ENCODE results near the gene ADAMTS6.
"Not testable (repeated sequence)": the region's sequence is repeated elsewhere in the genome, so short reads cannot be mapped to it uniquely, and the experiment has no call there.

The ADAMTS6 gene

DNA sequence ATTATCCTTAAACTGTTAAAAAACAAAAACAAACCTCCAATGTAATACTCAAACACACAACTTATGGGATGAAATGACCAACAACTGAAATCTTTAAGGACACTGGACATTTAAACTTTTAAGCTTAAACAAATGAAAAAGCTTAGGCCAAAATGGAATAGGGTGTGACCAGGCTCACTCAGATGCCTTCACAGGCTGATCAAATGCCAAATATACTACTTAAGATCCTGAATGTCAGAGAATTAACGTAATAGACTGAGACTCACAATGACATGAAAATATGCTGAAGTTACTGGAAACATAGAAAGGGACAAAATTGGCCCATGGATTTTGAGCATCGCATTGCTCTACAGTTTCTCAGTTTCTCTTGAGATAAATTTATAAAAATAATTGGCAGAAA is 286.8 kb downstream of the ADAMTS6 start:
- no peak overlapping the region for H3K4me3 ChIP-seq (ENCODE audit: low read length)
- no peaks in the 10 kb centered on the region for H3K36me3 ChIP-seq (ENCODE audit: control insufficient read depth, insufficient read depth, low read length, severe bottlenecking)
- no peak for DNase-seq (ENCODE audit: low read depth)
- no peaks in the 10 kb centered on the region for H3K27me3 ChIP-seq (replicated peaks; ENCODE audit: control insufficient read depth, insufficient read depth, low read length)
- no peaks in the 10 kb centered on the region for H3K9me3 ChIP-seq (ENCODE audit: control insufficient read depth, low read length)
- peaks cover 34% of the 10 kb centered on the region for H3K4me1 ChIP-seq (ENCODE audit: control insufficient read depth, insufficient read depth, low read length)
- no peak overlapping the region for H3K9ac ChIP-seq (ENCODE audit: low read length)

DNA sequence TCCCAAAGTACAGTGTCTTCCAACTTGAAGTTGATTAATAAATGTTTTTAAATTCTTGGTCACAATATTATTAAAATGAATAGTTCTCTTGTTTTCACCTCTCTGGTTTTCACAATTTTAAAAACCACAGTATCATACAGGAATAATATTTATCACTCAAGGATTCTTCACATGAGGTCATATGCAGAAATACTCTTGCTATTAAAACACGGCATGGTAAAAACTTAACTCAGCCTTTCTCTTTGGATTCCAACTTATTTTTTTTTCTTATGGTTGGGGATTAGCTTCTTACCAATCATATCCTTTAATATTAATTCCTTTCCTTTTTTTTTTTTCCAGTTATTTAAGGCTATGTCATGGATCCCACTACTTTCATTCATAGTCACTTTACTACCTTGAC is 289.4 kb downstream of the ADAMTS6 start:
- no peak for DNase-seq (ENCODE audit: low read depth)
- Histone ChIP-seq H3K27me3 (replicated peaks; ENCODE audit: control insufficient read depth, insufficient read depth, low read length) (no peaks in the 10 kb centered on the region), H3K4me1 (ENCODE audit: control insufficient read depth, insufficient read depth, low read length) (peaks cover 25% of the 10 kb centered on the region)

DNA sequence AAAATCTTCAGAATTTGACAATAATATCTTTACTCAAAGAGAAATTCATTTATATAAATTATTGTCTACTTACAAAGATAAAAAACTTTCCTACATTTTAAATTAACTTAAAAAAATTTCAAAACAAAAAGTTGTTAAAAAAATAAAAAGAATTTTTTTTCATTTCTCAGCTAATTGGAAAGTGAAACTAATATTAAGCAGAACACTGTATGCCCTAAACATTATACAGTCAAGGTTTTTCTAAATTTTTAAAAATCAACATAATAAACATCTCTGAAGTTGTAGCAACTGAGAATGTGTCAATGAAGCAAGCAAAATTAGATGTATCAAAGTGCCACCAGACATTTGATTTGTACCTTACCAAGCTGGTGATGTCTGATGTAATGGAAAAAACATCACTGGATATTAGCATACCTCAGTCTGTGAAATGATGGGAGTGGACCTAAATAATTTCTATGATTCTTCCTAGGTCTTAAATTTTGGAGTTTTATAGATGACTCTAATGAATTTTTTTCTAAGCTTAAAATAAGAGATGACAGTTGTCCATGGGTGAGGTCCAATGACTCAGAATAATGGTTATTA is 290.1 kb downstream of the ADAMTS6 start:
- no peak for DNase-seq (ENCODE audit: low read depth)
- H3K9ac ChIP-seq (ENCODE audit: low read length) = peak overlapping the region; percentile 75
- peaks cover 25% of the 10 kb centered on the region for H3K4me1 ChIP-seq (ENCODE audit: control insufficient read depth, insufficient read depth, low read length)
- peak overlapping the region; percentile 62 for H3K4me3 ChIP-seq (ENCODE audit: low read length)
- no peaks in the 10 kb centered on the region for H3K36me3 ChIP-seq (ENCODE audit: control insufficient read depth, insufficient read depth, low read length, severe bottlenecking)
- no peaks in the 10 kb centered on the region for H3K27me3 ChIP-seq (replicated peaks; ENCODE audit: control insufficient read depth, insufficient read depth, low read length)
- no peaks in the 10 kb centered on the region for H3K9me3 ChIP-seq (ENCODE audit: control insufficient read depth, low read length)

More for the DNA sequence above, 289.4 kb downstream of the ADAMTS6 start:
- Histone ChIP-seq H3K4me3 (ENCODE audit: low read length) (no peak overlapping the region), H3K36me3 (ENCODE audit: control insufficient read depth, insufficient read depth, low read length, severe bottlenecking) (no peaks in the 10 kb centered on the region), H3K9ac (ENCODE audit: low read length) (no peak overlapping the region), H3K9me3 (ENCODE audit: control insufficient read depth, low read length) (no peaks in the 10 kb centered on the region)

DNA sequence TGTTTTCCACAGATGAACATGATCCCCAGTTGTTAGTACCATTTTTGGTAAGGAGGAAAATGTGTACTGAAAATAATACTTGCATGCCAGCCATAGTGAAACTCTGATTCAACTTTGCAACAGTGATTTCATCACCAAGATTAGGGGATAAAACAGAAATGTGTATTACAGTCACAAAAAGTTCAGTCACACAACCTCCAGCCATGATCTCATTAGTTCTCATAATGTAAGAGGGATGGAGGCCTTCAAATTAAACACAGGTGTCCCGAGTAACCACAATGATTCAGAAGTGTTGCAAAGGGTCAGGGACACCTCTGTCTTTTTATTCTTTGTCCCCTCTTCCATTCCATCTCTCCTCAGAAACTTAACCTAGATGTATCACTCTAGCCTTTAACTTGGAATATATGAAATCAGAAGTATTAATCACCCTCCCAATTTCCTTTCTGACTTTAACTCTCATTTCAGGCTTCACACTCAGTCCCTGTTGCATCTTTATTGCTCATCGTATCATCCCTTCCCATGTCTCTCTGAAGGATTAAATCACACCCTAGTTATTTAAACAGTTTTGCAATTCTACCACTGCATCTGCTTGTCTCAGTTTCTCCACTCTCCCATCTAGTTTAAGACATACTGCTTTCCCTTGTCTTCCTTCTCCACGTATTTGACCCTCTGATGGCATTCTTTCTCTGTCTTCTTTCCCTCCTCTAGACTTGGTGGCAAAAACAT is 291.2 kb downstream of the ADAMTS6 start:
- Histone ChIP-seq H3K4me1 (ENCODE audit: control insufficient read depth, insufficient read depth, low read length) (peaks cover 25% of the 10 kb centered on the region), H3K36me3 (ENCODE audit: control insufficient read depth, insufficient read depth, low read length, severe bottlenecking) (no peaks in the 10 kb centered on the region), H3K9ac (ENCODE audit: low read length) (peak overlapping the region; percentile 75), H3K9me3 (ENCODE audit: control insufficient read depth, low read length) (no peaks in the 10 kb centered on the region), H3K27me3 (replicated peaks; ENCODE audit: control insufficient read depth, insufficient read depth, low read length) (no peaks in the 10 kb centered on the region), H3K4me3 (ENCODE audit: low read length) (peak overlapping the region; percentile 62)
- peak; percentile 97 for DNase-seq (ENCODE audit: low read depth)

DNA sequence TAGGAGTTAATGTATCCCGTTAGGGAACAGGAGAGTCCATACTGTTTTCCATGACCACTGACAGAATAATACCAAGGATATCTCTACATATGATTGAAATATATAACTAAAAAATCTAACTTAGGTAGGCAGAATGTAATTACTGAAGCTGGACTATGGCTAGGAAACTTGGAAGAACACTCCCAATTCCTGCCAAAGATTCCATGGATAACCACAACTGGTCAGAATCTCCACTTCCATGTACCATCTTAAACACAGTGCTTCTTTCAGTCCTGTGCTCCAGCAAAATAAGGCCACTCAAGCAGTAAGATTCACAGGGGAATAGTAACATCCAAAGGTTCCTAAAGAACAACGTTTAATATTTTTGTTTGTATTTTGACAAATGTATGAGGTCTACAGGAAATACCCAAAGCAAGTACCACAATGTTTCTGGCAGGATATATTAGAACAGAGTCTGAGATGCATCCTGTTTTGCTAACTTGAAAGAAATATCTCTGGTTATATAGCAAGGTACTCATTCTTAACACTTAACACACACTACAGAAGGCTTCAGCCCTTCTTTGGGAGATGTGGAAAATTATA is 295.0 kb downstream of the ADAMTS6 start:
- Histone ChIP-seq H3K4me1 (ENCODE audit: control insufficient read depth, insufficient read depth, low read length) (peaks cover 24% of the 10 kb centered on the region), H3K4me3 (ENCODE audit: low read length) (no peak overlapping the region), H3K9ac (ENCODE audit: low read length) (no peak overlapping the region), H3K9me3 (ENCODE audit: control insufficient read depth, low read length) (no peaks in the 10 kb centered on the region), H3K36me3 (ENCODE audit: control insufficient read depth, insufficient read depth, low read length, severe bottlenecking) (no peaks in the 10 kb centered on the region), H3K27me3 (replicated peaks; ENCODE audit: control insufficient read depth, insufficient read depth, low read length) (no peaks in the 10 kb centered on the region)
- DNase-seq (ENCODE audit: low read depth) = no peak

DNA sequence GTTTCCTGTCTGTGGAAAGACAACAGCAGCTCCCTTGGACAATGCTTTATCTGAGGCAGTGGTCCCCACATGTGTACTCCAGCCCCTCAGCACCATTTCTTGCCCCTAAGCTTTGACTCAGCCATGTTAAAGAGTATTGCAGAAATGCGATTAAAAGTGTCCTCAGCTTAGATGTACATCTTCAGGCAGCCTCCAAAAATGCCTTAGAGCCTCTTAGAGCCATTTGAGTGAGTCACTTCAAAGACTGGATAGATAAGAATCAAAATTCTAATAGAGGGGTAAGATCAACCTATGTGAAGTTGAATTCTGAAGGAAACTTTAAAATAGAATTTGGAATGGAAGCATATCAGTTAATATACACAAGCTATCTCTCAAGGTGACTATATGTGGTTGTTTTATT is 296.3 kb downstream of the ADAMTS6 start:
- H3K4me1 ChIP-seq (ENCODE audit: control insufficient read depth, insufficient read depth, low read length) = peaks cover 14% of the 10 kb centered on the region
- no peaks in the 10 kb centered on the region for H3K27me3 ChIP-seq (replicated peaks; ENCODE audit: control insufficient read depth, insufficient read depth, low read length)
- no peaks in the 10 kb centered on the region for H3K9me3 ChIP-seq (ENCODE audit: control insufficient read depth, low read length)
- DNase-seq (ENCODE audit: low read depth) = no peak
- no peak overlapping the region for H3K4me3 ChIP-seq (ENCODE audit: low read length)
- H3K9ac ChIP-seq (ENCODE audit: low read length) = no peak overlapping the region
- no peaks in the 10 kb centered on the region for H3K36me3 ChIP-seq (ENCODE audit: control insufficient read depth, insufficient read depth, low read length, severe bottlenecking)

DNA sequence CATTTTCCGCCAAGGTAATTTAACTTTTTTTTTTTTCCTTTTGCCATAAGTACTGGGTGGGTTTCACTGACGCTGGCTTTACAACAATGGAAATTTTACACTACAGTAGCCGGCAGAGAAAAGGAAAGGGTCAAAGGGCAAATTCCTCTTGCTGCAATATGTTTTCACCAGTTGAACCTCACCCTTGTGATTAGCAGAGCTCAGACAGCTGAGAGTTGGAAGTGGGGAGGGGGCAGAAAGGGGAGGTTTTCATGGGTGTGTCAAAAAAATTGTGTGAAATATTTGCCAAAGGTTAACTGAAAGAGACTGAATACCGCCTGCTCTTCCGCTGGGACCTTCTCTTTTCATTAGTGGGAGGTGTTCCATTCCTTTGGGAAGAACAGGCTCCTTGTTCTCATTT is 296.9 kb downstream of the ADAMTS6 start:
- H3K4me3 ChIP-seq (ENCODE audit: low read length) = no peak overlapping the region

DNA sequence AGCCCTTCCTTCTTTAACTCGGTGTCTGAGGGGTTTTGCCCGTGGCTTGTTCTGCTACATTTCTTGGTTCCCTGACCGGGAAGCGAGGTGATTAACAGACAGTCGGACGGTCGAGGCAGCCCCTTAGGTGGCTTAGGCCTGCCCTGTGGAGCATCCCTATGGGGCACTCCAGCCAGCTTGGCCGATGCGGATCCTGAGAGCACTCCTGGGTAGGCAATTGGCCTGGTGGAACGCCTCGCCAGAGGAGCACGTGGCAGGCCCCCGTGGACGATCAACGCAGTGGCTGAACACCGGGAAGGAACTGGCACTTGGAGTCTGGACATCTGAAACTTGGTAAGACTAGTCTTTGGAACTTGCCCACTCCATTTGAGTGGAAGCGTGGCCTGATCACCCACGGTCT is 307.5 kb downstream of the ADAMTS6 start:
- H3K9ac ChIP-seq (ENCODE audit: low read length); H3K27me3 ChIP-seq (replicated peaks; ENCODE audit: control insufficient read depth, insufficient read depth, low read length); DNase-seq (ENCODE audit: low read depth); H3K4me3 ChIP-seq (ENCODE audit: low read length); H3K9me3 ChIP-seq (ENCODE audit: control insufficient read depth, low read length); H3K36me3 ChIP-seq (ENCODE audit: control insufficient read depth, insufficient read depth, low read length, severe bottlenecking); H3K4me1 ChIP-seq (ENCODE audit: control insufficient read depth, insufficient read depth, low read length): not testable (repeated sequence)

More for the DNA sequence above, 296.9 kb downstream of the ADAMTS6 start:
- Histone ChIP-seq H3K4me1 (ENCODE audit: control insufficient read depth, insufficient read depth, low read length) (peaks cover 8% of the 10 kb centered on the region), H3K9me3 (ENCODE audit: control insufficient read depth, low read length) (no peaks in the 10 kb centered on the region), H3K27me3 (replicated peaks; ENCODE audit: control insufficient read depth, insufficient read depth, low read length) (no peaks in the 10 kb centered on the region), H3K36me3 (ENCODE audit: control insufficient read depth, insufficient read depth, low read length, severe bottlenecking) (no peaks in the 10 kb centered on the region), H3K9ac (ENCODE audit: low read length) (no peak overlapping the region)
- no peak for DNase-seq (ENCODE audit: low read depth)

DNA sequence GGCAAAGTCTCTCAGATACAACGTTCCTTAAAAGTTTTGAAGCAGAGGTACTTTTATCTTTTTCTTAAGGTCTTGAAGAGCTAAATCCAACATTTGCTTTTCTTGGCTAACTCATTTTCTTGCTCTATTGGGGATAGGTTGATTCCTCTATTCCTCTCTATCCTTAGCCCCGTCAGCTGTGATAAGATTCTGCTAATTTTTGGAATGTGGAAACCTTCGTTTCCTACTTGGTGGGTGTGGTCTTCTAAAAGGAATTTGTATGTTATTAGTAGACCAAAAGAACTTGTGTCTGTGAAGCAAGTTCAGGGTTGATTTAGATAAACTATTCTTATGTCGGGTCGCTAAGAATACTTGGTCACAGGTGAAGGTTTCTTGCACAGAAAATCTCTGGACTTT is 308.6 kb downstream of the ADAMTS6 start:
- H3K4me1 ChIP-seq (ENCODE audit: control insufficient read depth, insufficient read depth, low read length) = no peaks in the 10 kb centered on the region
- no peak for DNase-seq (ENCODE audit: low read depth)
- H3K9ac ChIP-seq (ENCODE audit: low read length) = no peak overlapping the region
- H3K36me3 ChIP-seq (ENCODE audit: control insufficient read depth, insufficient read depth, low read length, severe bottlenecking) = peaks cover 5% of the 10 kb centered on the region
- no peaks in the 10 kb centered on the region for H3K27me3 ChIP-seq (replicated peaks; ENCODE audit: control insufficient read depth, insufficient read depth, low read length)
- no peaks in the 10 kb centered on the region for H3K9me3 ChIP-seq (ENCODE audit: control insufficient read depth, low read length)
- no peak overlapping the region for H3K4me3 ChIP-seq (ENCODE audit: low read length)

DNA sequence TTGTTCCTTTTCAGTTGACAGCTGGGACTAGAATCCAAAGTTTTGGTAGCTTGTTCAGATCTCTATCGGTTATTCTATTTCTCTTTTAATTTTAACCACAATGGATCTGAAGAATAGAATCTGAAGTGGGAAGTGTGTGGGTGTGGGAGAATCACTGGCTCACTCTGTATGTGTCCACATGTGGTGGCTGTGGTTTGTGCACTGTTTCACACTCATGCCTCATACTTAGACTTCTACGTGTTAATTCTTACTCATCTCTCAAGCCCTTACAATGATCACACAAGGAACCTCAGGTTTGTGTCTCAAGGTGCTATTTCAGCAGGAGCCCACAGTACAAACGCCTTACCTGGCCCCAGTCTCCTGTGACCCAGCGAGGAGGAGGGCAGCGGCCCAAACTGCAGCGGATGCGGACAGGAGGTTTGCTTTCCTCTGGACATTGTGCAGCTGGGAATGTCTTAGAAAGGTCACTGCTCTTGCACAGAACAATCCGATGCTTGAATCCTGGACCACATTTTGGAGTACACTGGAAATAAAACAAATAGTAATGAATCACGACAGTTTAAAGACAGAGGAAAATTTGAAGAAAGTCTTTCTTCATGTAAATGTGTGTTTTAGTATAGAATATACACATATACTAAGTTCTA is 309.1 kb downstream of the ADAMTS6 start:
- Histone ChIP-seq H3K36me3 (ENCODE audit: control insufficient read depth, insufficient read depth, low read length, severe bottlenecking) (peaks cover 5% of the 10 kb centered on the region), H3K4me1 (ENCODE audit: control insufficient read depth, insufficient read depth, low read length) (no peaks in the 10 kb centered on the region), H3K9ac (ENCODE audit: low read length) (no peak overlapping the region), H3K27me3 (replicated peaks; ENCODE audit: control insufficient read depth, insufficient read depth, low read length) (no peaks in the 10 kb centered on the region), H3K9me3 (ENCODE audit: control insufficient read depth, low read length) (no peaks in the 10 kb centered on the region), H3K4me3 (ENCODE audit: low read length) (no peak overlapping the region)
- DNase-seq (ENCODE audit: low read depth) = no peak

DNA sequence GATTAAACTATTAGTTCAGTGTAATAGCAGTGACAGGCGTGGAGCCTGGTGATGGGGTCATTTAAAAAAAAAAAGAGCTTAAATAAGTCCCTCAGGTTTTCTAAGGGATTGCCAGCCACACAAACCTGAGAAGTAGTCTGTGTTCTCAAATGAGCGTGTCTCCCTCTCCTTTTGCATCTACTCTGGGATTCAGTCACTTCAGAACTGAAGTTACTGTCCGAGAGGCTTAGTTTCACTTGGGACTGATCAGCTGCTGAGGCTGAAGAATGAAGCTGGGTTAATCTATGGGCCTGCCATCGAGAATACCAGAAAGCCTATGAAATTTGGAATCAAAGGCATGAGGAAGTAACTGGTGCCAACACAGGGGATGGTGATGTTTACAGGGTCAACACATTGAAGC is 310.1 kb downstream of the ADAMTS6 start:
- H3K36me3 ChIP-seq (ENCODE audit: control insufficient read depth, insufficient read depth, low read length, severe bottlenecking) = peaks cover 5% of the 10 kb centered on the region
- DNase-seq (ENCODE audit: low read depth) = no peak
- H3K9me3 ChIP-seq (ENCODE audit: control insufficient read depth, low read length) = no peaks in the 10 kb centered on the region
- H3K4me3 ChIP-seq (ENCODE audit: low read length) = no peak overlapping the region
- no peak overlapping the region for H3K9ac ChIP-seq (ENCODE audit: low read length)
- no peaks in the 10 kb centered on the region for H3K27me3 ChIP-seq (replicated peaks; ENCODE audit: control insufficient read depth, insufficient read depth, low read length)
- H3K4me1 ChIP-seq (ENCODE audit: control insufficient read depth, insufficient read depth, low read length) = no peaks in the 10 kb centered on the region
